LNCaP clone FGC (cell line): ENCODE results near the gene SEMA3E.
A peak's percentile ranks its signal among the peaks of the same experiment; 100 is the strongest.

ENCODE experiments used
- DNase-seq: peaks from one replicate; pipeline ENCODE4 v3.0.0-alpha.2; 2011; ENCODE audit warnings: low read depth
- H3K4me3 ChIP-seq: 2 replicates; pipeline ENCODE4 v1.5.1; 2011; ENCODE audit warnings: mild to moderate bottlenecking, low read depth, low read length, control low read depth
- TF ChIP-seq, protein P1 (sequence below): IDR thresholded peaks from 2 replicates; pipeline ENCODE4 v1.5.1; 2012; ENCODE audit warnings: mild to moderate bottlenecking; ENCODE audit not compliant: control insufficient read depth, insufficient read depth; ENCODE audit errors: extremely low read depth

SEMA3E gene

GRCh38 chr7:83478616-83479015 lies 170.3 kb downstream of the SEMA3E start:
- DNase-seq, result no peak
- TF ChIP-seq, protein P1, sequence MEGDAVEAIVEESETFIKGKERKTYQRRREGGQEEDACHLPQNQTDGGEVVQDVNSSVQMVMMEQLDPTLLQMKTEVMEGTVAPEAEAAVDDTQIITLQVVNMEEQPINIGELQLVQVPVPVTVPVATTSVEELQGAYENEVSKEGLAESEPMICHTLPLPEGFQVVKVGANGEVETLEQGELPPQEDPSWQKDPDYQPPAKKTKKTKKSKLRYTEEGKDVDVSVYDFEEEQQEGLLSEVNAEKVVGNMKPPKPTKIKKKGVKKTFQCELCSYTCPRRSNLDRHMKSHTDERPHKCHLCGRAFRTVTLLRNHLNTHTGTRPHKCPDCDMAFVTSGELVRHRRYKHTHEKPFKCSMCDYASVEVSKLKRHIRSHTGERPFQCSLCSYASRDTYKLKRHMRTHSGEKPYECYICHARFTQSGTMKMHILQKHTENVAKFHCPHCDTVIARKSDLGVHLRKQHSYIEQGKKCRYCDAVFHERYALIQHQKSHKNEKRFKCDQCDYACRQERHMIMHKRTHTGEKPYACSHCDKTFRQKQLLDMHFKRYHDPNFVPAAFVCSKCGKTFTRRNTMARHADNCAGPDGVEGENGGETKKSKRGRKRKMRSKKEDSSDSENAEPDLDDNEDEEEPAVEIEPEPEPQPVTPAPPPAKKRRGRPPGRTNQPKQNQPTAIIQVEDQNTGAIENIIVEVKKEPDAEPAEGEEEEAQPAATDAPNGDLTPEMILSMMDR, result no peak
- no peak overlapping the region for H3K4me3 ChIP-seq

DNA sequence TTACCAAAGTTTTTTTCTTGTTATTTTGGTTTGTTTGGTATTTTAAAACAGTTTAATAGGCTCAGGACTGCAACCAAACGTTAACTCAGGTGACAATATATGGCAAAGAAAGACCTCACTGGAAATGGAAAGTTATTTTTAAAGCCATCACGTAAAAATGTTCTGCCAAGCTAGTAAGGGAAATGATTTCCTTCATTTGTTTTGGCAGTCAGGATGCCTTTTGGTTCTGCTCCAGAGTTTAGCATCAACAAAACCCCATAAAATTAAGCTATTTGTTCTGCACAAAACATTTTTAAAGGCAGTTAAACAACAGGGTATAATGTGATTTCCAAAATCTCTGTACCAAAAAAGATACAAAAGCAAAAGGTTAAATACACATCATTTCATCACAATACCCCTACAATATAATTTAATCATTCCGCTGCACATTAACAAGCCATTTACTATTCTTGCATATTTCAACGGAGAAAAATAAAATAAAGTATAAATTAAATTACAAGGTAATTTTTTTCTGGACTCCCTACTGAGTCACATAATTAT lies 172.4 kb downstream of the SEMA3E start:
- H3K4me3 ChIP-seq, result no peak overlapping the region
- DNase-seq, result peak; percentile 88
- TF ChIP-seq, protein P1, result no peak

DNA sequence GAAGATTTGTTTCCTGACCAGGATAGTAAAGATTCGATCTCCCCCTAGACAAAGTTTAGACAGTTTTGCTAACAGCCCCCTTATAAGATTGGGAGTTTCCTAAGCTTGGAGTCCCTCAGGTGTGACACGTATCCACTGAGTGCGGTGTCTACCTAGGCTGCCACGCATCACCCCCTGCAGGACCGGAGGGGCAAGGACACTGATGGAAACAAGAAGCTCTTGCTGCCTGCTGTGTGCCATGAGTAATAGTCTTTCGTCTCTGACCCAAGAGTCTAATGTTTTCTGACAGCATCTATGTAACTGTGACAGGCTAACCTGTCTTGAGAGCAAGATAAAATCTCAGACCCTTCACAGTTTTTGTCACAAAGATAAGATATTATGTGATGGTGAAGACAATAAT lies 173.5 kb downstream of the SEMA3E start:
- H3K4me3 ChIP-seq, result no peak overlapping the region
- DNase-seq, result no peak
- TF ChIP-seq, protein P1, result peak; percentile 51

GRCh38 chr7:83472376-83472775 lies 176.6 kb downstream of the SEMA3E start:
- no peak overlapping the region for H3K4me3 ChIP-seq
- DNase-seq, result no peak
- TF ChIP-seq, protein P1, result no peak

DNA sequence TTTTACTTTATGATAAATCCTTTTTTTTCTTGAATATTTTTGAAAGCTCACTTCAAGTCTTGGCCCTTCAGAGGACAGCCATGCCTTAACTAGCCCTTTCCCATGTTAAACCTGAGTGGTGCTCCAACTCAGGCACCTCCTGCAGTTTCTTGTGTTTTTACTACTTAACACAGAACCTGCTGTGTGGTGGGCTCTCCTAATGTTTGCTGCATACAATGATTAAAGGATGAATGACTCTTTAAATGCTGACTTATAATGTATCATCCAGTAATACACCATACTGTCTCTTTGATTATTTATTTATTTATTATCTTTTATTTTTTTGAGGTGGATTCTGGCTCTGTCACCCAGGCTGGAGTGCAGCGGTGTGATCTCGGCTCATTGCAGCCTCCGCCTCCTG lies 179.4 kb downstream of the SEMA3E start:
- TF ChIP-seq, protein P1, result no peak
- no peak overlapping the region for H3K4me3 ChIP-seq
- no peak for DNase-seq

- no peak for DNase-seq
- H3K4me3 ChIP-seq, result no peak overlapping the region
- TF ChIP-seq, protein P1, result no peak
Observed at GRCh38 chr7:83469076-83469475, 179.9 kb downstream of the SEMA3E start.

- TF ChIP-seq, protein P1, result no peak
- DNase-seq, result peak; percentile 34
- H3K4me3 ChIP-seq, result no peak overlapping the region
Observed at GRCh38 chr7:83468251-83468739, 180.6 kb downstream of the SEMA3E start.
